22Rv1 (cell line): ENCODE measurements around the gene WDR44.

Experiments used
- ZFX ChIP-seq: fragments of 450-650 bp; IDR thresholded peaks from 2 replicates; pipeline ENCODE4 v1.6.1; 2017; ENCODE audit warnings: antibody characterized with exemption, borderline replicate concordance
- TF ChIP-seq, protein P1 (sequence below): fragments of 450-650 bp; IDR thresholded peaks from 2 replicates; pipeline ENCODE4 v1.5.1; 2017; ENCODE audit warnings: mild to moderate bottlenecking

DNA sequence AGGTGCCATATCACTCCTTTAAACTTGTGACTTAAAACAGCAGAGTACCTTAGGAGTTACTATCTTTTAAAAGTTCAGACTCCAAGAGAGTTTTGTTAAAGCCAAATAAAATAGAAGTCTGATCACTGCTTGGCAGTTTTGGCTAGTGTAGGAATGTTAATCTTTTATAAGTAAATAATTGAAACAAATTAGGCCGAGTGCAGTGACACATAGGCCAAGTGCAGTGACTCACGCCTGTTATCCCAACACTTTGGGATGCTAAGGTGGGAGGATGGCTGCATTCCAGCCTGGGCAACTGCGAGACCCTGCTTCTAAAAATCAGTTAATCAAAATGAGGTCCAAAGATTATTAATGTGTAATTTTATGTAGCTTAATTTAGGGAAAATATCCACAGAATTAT, 37.2 kb downstream of the WDR44 start:
- TF ChIP-seq, protein P1, sequence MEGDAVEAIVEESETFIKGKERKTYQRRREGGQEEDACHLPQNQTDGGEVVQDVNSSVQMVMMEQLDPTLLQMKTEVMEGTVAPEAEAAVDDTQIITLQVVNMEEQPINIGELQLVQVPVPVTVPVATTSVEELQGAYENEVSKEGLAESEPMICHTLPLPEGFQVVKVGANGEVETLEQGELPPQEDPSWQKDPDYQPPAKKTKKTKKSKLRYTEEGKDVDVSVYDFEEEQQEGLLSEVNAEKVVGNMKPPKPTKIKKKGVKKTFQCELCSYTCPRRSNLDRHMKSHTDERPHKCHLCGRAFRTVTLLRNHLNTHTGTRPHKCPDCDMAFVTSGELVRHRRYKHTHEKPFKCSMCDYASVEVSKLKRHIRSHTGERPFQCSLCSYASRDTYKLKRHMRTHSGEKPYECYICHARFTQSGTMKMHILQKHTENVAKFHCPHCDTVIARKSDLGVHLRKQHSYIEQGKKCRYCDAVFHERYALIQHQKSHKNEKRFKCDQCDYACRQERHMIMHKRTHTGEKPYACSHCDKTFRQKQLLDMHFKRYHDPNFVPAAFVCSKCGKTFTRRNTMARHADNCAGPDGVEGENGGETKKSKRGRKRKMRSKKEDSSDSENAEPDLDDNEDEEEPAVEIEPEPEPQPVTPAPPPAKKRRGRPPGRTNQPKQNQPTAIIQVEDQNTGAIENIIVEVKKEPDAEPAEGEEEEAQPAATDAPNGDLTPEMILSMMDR, result no peak
- TF ChIP-seq ZFX, result no peak
